Measurements from ENCODE around the gene CACNA1C. TPM values are rescaled to one million over a fixed set of nuclear protein-coding genes. Genes with fewer than 3 reads are reported as not detected.

CACNA1C gene
- total RNA-seq, 1 donor = 16.6 TPM

DNA sequence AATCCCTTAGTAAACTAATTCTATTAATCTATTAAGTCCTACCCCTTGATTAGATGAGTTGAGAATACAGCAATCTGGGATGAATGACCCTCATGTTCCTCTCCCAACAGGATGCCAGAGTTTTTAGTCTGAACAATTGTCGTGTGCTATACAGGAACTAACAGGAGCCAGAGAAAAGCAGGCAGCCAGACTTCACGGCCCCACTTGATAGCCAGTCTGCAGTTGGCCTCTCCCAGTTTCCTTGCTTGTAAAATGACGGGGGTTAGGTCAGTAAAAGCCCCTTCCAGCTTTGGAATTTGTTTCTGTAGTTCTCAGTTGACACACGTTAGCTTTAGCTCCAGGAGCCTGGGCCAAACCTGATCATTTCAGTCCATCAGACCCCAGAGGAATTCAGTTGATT, 475.2 kb downstream of the CACNA1C start:
- DNase-seq (ENCODE audit: low read depth) = no peak
- TF ChIP-seq, protein P1, sequence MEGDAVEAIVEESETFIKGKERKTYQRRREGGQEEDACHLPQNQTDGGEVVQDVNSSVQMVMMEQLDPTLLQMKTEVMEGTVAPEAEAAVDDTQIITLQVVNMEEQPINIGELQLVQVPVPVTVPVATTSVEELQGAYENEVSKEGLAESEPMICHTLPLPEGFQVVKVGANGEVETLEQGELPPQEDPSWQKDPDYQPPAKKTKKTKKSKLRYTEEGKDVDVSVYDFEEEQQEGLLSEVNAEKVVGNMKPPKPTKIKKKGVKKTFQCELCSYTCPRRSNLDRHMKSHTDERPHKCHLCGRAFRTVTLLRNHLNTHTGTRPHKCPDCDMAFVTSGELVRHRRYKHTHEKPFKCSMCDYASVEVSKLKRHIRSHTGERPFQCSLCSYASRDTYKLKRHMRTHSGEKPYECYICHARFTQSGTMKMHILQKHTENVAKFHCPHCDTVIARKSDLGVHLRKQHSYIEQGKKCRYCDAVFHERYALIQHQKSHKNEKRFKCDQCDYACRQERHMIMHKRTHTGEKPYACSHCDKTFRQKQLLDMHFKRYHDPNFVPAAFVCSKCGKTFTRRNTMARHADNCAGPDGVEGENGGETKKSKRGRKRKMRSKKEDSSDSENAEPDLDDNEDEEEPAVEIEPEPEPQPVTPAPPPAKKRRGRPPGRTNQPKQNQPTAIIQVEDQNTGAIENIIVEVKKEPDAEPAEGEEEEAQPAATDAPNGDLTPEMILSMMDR (IDR thresholded peaks at IDR 0.05; ENCODE audit: insufficient read depth, low read length) = no peak
- no peak overlapping the region for H3K4me3 ChIP-seq (ENCODE audit: low read depth, low read length)

DNA sequence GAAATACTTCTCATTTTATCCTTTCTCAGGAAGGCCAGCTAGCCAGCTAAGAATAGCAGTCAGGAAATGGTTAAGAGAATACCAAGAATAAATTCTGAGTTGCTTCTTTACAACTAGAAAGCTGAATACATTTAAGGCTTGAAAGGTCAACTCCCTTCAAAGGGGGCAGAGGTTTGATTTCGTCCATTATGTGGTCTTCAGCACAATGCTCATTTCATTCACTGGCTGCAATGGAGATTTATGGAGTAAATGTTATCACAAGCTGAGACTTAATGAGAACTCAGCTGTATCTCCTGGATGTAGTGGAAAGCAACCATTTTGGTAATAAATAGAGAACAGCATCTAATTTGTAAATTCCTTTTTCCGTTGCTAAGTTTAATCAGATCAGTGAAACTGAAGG, 477.0 kb downstream of the CACNA1C start:
- no peak overlapping the region for H3K4me3 ChIP-seq (ENCODE audit: low read depth, low read length)
- no peak for DNase-seq (ENCODE audit: low read depth)
- TF ChIP-seq, protein P1 (IDR thresholded peaks at IDR 0.05; ENCODE audit: insufficient read depth, low read length) = no peak

DNA sequence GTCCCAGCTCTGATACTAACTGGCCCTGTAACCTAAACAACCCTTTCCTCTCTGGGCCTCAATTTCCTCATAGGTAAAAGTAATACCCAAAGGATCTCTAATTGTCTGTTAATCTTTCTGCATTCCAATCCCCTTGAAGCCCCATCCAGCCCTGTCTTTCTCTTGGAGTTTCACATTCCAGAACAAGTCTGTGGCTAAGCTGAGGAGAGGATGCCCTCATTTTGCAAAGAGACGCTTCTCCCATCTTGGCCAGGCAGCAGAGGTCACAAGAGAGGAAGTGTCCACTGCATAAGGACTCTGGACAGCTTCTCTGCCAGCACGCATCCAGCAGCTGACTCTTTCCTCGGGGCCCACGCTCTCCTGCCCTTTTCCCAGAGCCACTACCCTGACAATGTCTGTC, 478.6 kb downstream of the CACNA1C start:
- TF ChIP-seq, protein P1 (IDR thresholded peaks at IDR 0.05; ENCODE audit: insufficient read depth, low read length) = no peak
- DNase-seq (ENCODE audit: low read depth) = no peak
- H3K4me3 ChIP-seq (ENCODE audit: low read depth, low read length) = no peak overlapping the region

DNA sequence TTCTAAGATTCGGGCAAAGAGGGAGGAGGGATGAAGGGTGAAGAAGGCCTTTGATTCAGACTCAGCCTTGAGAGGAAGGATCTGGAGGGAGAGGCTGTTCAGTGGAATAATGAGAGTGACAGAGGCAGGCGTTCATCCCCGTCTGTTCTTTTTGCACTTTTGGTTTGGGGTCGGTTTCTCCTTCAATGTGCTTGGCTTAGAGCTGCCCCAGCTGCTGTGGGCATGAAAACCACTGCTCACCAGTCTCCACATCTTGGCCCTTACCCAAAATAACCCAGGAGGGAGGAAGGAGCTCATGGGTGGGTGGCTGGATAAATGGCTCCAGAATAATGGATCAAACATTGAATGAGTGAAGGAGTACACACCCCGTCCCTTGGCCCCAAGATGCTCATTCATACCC, 480.2 kb downstream of the CACNA1C start:
- TF ChIP-seq, protein P1 (IDR thresholded peaks at IDR 0.05; ENCODE audit: insufficient read depth, low read length) = no peak
- H3K4me3 ChIP-seq (ENCODE audit: low read depth, low read length) = no peak overlapping the region
- no peak for DNase-seq (ENCODE audit: low read depth)

DNA sequence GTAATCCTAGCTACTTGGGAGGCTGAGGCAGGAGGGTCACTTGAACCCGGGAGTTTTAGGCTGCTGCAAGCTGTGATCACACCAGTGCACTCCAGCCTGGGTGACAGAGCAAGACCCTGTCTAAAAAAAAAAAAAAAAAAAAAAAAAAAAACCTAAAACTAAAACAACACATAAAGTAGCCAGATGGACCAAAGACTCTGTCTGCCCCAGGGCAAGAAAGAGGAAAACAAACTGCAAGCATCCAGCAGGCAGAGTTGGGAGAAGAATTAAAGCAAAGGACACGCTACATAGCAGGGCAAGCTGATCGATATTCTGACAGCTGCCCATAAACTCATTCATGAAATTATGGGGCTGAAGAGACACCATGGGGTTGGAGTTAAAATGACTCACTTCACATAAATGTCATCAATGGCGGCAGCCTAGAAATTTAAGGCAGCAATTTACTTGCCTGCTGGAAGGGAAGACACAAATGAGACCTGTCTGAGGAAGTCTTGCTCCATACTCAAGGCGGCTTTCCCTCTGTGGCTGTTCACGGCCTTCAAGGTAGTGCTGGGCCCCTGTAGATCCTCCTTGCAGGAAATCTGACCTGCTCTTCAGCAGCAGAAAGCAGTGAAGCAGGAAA, 482.9 kb downstream of the CACNA1C start:
- H3K4me3 ChIP-seq (ENCODE audit: low read depth, low read length) = no peak overlapping the region
- DNase-seq (ENCODE audit: low read depth) = no peak
- TF ChIP-seq, protein P1 (IDR thresholded peaks at IDR 0.05; ENCODE audit: insufficient read depth, low read length) = no peak

DNA sequence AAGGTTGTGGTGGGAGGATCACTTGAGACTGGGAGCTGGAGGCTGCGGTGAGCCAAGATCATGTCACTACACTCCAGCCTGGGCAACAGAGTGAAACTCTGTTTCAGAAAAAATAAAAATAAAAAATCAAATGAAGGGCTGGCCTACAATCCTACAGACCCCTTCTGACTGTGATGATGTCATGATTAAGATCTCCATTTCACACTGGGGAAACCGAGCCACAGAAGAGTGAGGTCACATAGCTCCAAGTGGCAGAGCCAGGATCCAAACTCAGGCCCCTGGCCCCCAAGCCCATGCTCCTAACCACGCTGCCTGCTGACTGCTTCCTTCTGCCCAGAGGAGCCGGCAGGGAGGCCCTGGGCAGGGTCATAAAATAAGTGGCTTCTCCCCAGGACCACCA, 483.9 kb downstream of the CACNA1C start:
- TF ChIP-seq, protein P1 (IDR thresholded peaks at IDR 0.05; ENCODE audit: insufficient read depth, low read length) = no peak
- DNase-seq (ENCODE audit: low read depth) = no peak

More for the DNA sequence above, 483.9 kb downstream of the CACNA1C start:
- no peak overlapping the region for H3K4me3 ChIP-seq (ENCODE audit: low read depth, low read length)

All from fibroblast of the aortic adventitia (primary cell).